ENCODE results near the gene CDC73. TPM values are rescaled to one million over a fixed set of nuclear protein-coding genes. Genes with fewer than 3 reads are reported as not detected.

CDC73 gene
- total RNA-seq, 2 donors from 2014 or later: 27.8 to 30.1 TPM

GRCh38 chr1:193242000-193242399 lies 120.2 kb downstream of the CDC73 start:
- no peak for DNase-seq (ENCODE audit: low spot score)
- Histone ChIP-seq H3K4me3 (no peak overlapping the region), H3K36me3 (no peaks in the 10 kb centered on the region), H3K4me1 (no peaks in the 10 kb centered on the region), H3K27me3 (no peaks in the 10 kb centered on the region), H3K27ac (no peak overlapping the region), H3K9me3 (no peaks in the 10 kb centered on the region)
- no peak for TF ChIP-seq CTCF (IDR thresholded peaks at IDR 0.05)

- no peak overlapping the region for H3K27ac ChIP-seq
- peaks cover 31% of the 10 kb centered on the region for H3K36me3 ChIP-seq
These were observed 127.4 kb downstream of the CDC73 start for GRCh38 chr1:193249187-193249586.

GRCh38 chr1:193251950-193252349 lies 130.1 kb downstream of the CDC73 start:
- no peak overlapping the region for H3K4me3 ChIP-seq
- H3K27ac ChIP-seq: no peak overlapping the region
- no peak for DNase-seq (ENCODE audit: low spot score)
- no peak for TF ChIP-seq CTCF (IDR thresholded peaks at IDR 0.05)
- no peaks in the 10 kb centered on the region for H3K4me1 ChIP-seq
- peaks cover 0 to 8% of the 10 kb centered on the region in 2 donors for H3K9me3 ChIP-seq
- no peaks in the 10 kb centered on the region for H3K27me3 ChIP-seq
- peaks cover 31% of the 10 kb centered on the region for H3K36me3 ChIP-seq

More at GRCh38 chr1:193249187-193249586, 127.4 kb downstream of the CDC73 start:
- Histone ChIP-seq H3K27me3 (no peaks in the 10 kb centered on the region), H3K4me3 (no peak overlapping the region), H3K4me1 (no peaks in the 10 kb centered on the region), H3K9me3 (peaks cover 0 to 8% of the 10 kb centered on the region in 2 donors)
- TF ChIP-seq CTCF (IDR thresholded peaks at IDR 0.05): no peak
- DNase-seq (ENCODE audit: low spot score): no peak

- H3K4me1 ChIP-seq: no peaks in the 10 kb centered on the region
- TF ChIP-seq CTCF (IDR thresholded peaks at IDR 0.05): no peak
- DNase-seq (ENCODE audit: low spot score): no peak
- H3K9me3 ChIP-seq: no peaks in the 10 kb centered on the region
- no peak overlapping the region for H3K4me3 ChIP-seq
- H3K36me3 ChIP-seq: no peaks in the 10 kb centered on the region
- no peaks in the 10 kb centered on the region for H3K27me3 ChIP-seq
- H3K27ac ChIP-seq: no peak overlapping the region
These were observed 134.2 kb downstream of the CDC73 start for GRCh38 chr1:193256019-193256418.

GRCh38 chr1:193259636-193260035 lies 137.8 kb downstream of the CDC73 start:
- Histone ChIP-seq H3K4me3 (no peak overlapping the region), H3K36me3 (no peaks in the 10 kb centered on the region), H3K27ac (no peak overlapping the region), H3K9me3 (no peaks in the 10 kb centered on the region), H3K27me3 (no peaks in the 10 kb centered on the region), H3K4me1 (no peaks in the 10 kb centered on the region)
- TF ChIP-seq CTCF (IDR thresholded peaks at IDR 0.05): no peak
- DNase-seq (ENCODE audit: low spot score): no peak

GRCh38 chr1:193260056-193260745 lies 138.4 kb downstream of the CDC73 start:
- no peak for TF ChIP-seq CTCF (IDR thresholded peaks at IDR 0.05)
- no peaks in the 10 kb centered on the region for H3K36me3 ChIP-seq
- H3K27ac ChIP-seq: peak overlapping the region in 1 of 2 donors; percentile 15

More at GRCh38 chr1:193260056-193260745, 138.4 kb downstream of the CDC73 start:
- Histone ChIP-seq H3K4me3 (no peak overlapping the region), H3K27me3 (no peaks in the 10 kb centered on the region), H3K4me1 (no peaks in the 10 kb centered on the region), H3K9me3 (no peaks in the 10 kb centered on the region)
- DNase-seq (ENCODE audit: low spot score): no peak
